Peyer's patch (tissue), 4 donors: ENCODE measurements around the gene AHI1. TPM values are rescaled to one million over a fixed set of nuclear protein-coding genes. Genes with fewer than 3 reads are reported as not detected.
"Not testable (repeated sequence)": the region's sequence is repeated elsewhere in the genome, so short reads cannot be mapped to it uniquely, and the experiment has no call there.

Source experiments
- DNase-seq, 3 donors: peaks; one replicate each; pipeline ENCODE4 v3.0.0-alpha.2; 2017 to 2019
- H3K27ac ChIP-seq, 4 donors: fragments of 200-600 bp; sonication (generic); one replicate each; pipeline ENCODE4 v1.5.1; 2016 to 2019
- H3K27me3 ChIP-seq, 2 donors: fragments of 200-600 bp; sonication (generic); one replicate each; pipeline ENCODE4 v1.5.1; 2019
- H3K36me3 ChIP-seq, 3 donors: fragments of 200-600 bp; sonication (generic); one replicate each; pipeline ENCODE4 v1.5.1; 2016 to 2019
- H3K4me1 ChIP-seq, 4 donors: fragments of 200-600 bp; sonication (generic); one replicate each; pipeline ENCODE4 v1.5.1; 2016 to 2019
- H3K4me3 ChIP-seq, 4 donors: fragments of 200-600 bp; sonication (generic); 1 replicate in 3 of 4; 2 replicates in 1 of 4; pipeline ENCODE4 v1.5.1; 2016 to 2019; ENCODE audit warnings: mild to moderate bottlenecking in 1 of 4
- H3K9me3 ChIP-seq, 4 donors: fragments of 200-600 bp; sonication (generic); one replicate each; pipeline ENCODE4 v1.5.1; 2016 to 2019; ENCODE audit warnings: mild to moderate bottlenecking in 1 of 4
- CTCF ChIP-seq, 6 experiments: fragments of 450-650 bp in 4 of 6; fragments of 200-600 bp in 2 of 6; sonication (generic) in 1 of 6; IDR thresholded peaks; one replicate each; pipeline ENCODE4 v1.5.1; 2017 to 2019; ENCODE audit warnings: antibody characterized with exemption in 6 of 6, mild to moderate bottlenecking in 3 of 6, moderate library complexity in 1 of 6
- POLR2A ChIP-seq, 2 donors: fragments of 450-650 bp; IDR thresholded peaks; one replicate each; pipeline ENCODE4 v1.5.1; 2017; ENCODE audit warnings: antibody characterized with exemption in 2 of 2, mild to moderate bottlenecking in 2 of 2, moderate library complexity in 2 of 2
- total RNA-seq, 4 donors: library from RNA; depleted of rRNA; stranded (reverse); fragments of >200 nt; gene quantifications; one replicate each; pipeline ENCODE4 v1.1.0, GENCODE V29; 2016

The AHI1 gene
- total RNA-seq, 4 donors from 2014 or later: 4.4 to 141 (median 17.6) TPM

GRCh38 chr6:135346747-135347146, 150.8 kb downstream of the AHI1 start:
- no peaks in the 10 kb centered on the region for H3K36me3 ChIP-seq
- H3K27ac ChIP-seq: no peak overlapping the region
- H3K4me1 ChIP-seq: no peaks in the 10 kb centered on the region
- TF ChIP-seq CTCF (IDR thresholded peaks at IDR 0.05) (no peak), POLR2A (IDR thresholded peaks at IDR 0.05) (no peak)
- H3K27me3 ChIP-seq: no peaks in the 10 kb centered on the region
- H3K4me3 ChIP-seq: no peak overlapping the region
- H3K9me3 ChIP-seq: no peaks in the 10 kb centered on the region
- DNase-seq: no peak

GRCh38 chr6:135344526-135344925, 153.0 kb downstream of the AHI1 start:
- Histone ChIP-seq H3K9me3 (no peaks in the 10 kb centered on the region), H3K27me3 (no peaks in the 10 kb centered on the region), H3K4me1 (no peaks in the 10 kb centered on the region), H3K36me3 (no peaks in the 10 kb centered on the region), H3K4me3 (no peak overlapping the region), H3K27ac (no peak overlapping the region)
- TF ChIP-seq CTCF (IDR thresholded peaks at IDR 0.05) (no peak), POLR2A (IDR thresholded peaks at IDR 0.05) (no peak)
- DNase-seq: no peak

DNA sequence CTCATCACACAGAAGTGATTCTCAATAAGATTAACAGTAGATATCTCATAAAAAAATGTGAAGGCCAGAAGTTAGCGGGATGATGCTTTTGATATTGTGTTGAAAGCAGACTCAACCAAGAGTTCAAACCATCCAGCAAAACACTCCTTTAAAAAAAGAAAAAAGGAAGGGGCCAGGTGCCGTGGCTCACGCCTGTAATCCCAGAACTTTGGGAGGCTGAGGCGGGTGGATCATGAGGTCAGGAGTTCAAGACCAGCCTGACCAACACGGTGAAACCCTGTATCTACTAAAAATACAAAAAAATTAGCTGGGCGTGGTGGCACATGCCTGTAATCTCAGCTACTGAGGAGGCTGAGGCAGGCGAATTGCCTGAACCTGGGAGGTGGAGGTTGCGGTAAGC, 157.6 kb downstream of the AHI1 start:
- H3K27me3 ChIP-seq, DNase-seq, H3K4me1 ChIP-seq, H3K9me3 ChIP-seq, H3K27ac ChIP-seq, H3K36me3 ChIP-seq, H3K4me3 ChIP-seq: not testable (repeated sequence)

DNA sequence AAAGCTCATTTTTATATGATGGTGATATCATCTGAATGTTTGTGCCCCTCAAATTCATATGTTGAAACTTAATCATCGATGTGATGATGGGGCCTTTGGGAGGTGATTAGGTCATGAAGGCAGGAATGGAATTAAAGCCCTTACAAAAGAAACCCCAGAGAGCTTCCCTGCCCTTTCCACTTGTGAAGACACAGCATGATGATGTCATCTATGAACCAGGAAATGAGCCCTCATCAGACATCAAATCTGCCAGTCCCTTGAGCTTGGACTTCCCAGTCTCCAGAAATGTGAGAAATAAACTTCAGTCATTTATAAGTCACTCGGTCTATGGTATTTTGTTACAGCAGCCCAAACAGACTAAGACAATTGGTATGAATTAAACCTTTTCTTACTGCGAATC, 163.4 kb downstream of the AHI1 start:
- no peaks in the 10 kb centered on the region for H3K36me3 ChIP-seq
- no peak for DNase-seq
- no peaks in the 10 kb centered on the region for H3K4me1 ChIP-seq
- H3K27ac ChIP-seq: no peak overlapping the region
- TF ChIP-seq POLR2A (IDR thresholded peaks at IDR 0.05): no peak
- no peak for TF ChIP-seq CTCF (IDR thresholded peaks at IDR 0.05)
- H3K27me3 ChIP-seq: no peaks in the 10 kb centered on the region
- no peak overlapping the region for H3K4me3 ChIP-seq
- H3K9me3 ChIP-seq: no peaks in the 10 kb centered on the region

DNA sequence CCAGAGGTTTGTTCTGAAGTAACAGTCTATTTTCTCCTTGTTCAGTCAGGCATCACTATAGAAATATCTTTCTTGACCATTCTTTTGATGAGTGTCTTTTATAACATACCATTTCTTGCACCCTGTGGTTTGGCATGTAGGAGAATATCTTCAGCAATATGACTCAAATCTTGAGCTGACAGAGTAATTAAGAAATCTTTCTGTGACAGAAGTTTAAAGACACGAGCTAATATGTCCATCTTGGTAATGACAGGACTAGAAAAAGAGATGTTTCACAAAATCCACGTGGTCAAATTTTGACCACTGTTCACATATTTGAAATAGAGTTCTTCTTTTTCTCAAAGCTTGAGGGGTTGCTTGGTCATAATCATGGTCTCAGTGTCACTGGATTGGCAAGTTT, 166.5 kb downstream of the AHI1 start:
- no peaks in the 10 kb centered on the region for H3K36me3 ChIP-seq
- no peak for TF ChIP-seq POLR2A (IDR thresholded peaks at IDR 0.05)
- no peak for TF ChIP-seq CTCF (IDR thresholded peaks at IDR 0.05)
- H3K27me3 ChIP-seq: no peaks in the 10 kb centered on the region
- no peaks in the 10 kb centered on the region for H3K4me1 ChIP-seq
- no peak overlapping the region for H3K27ac ChIP-seq
- H3K9me3 ChIP-seq: no peaks in the 10 kb centered on the region
- DNase-seq: no peak
- no peak overlapping the region for H3K4me3 ChIP-seq

DNA sequence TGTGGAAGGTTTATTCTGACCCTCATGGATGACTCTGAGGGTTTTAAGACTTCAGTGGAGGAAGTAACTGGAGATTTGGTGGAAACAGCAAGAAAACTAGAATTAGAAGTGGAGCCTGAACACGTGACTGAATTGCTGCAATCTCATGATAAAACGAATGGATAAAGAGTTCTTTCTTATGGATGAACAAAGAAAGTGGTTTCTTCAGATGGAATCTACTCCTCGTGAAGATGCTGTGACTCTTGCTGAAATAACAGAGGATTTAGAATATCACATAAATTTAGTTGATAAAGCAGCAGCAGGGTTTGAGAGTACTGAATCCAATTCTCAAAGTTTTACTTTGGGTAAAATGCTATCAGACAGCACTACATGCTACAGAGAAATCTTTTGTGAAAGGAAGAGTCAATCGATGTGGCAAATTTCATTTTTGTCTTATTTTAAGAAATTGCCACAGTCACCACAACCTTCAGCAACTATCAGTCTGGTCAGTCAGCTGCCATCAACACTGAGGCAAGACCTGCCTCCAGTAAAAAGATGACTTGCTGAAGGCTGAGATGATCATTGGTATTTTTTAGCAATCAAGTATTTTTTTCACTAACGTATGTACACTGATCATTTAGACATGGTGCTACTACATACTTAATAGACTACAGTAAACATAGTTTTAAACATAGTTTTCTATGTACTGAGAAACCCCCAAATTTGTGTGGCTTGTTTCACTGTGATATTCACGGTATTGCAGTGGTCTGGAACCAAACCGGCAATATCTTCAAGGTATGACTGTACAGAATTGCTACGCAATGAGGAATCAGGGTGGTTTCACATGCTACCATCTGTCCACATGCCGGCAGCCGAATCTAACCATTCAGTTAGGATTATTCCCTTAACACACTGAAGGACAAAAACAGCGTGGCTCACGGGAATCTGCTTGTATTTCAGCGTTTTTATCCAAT, 167.4 kb downstream of the AHI1 start:
- Histone ChIP-seq H3K27ac (no peak overlapping the region), H3K36me3 (no peaks in the 10 kb centered on the region), H3K4me3 (no peak overlapping the region), H3K4me1 (no peaks in the 10 kb centered on the region), H3K9me3 (no peaks in the 10 kb centered on the region), H3K27me3 (no peaks in the 10 kb centered on the region)
- DNase-seq: no peak
- no peak for TF ChIP-seq CTCF (IDR thresholded peaks at IDR 0.05)
- TF ChIP-seq POLR2A (IDR thresholded peaks at IDR 0.05): no peak
